Measurements from ENCODE around the gene KRT81.
"Not testable (repeated sequence)": the region's sequence is repeated elsewhere in the genome, so short reads cannot be mapped to it uniquely, and the experiment has no call there.

Gene KRT81

DNA sequence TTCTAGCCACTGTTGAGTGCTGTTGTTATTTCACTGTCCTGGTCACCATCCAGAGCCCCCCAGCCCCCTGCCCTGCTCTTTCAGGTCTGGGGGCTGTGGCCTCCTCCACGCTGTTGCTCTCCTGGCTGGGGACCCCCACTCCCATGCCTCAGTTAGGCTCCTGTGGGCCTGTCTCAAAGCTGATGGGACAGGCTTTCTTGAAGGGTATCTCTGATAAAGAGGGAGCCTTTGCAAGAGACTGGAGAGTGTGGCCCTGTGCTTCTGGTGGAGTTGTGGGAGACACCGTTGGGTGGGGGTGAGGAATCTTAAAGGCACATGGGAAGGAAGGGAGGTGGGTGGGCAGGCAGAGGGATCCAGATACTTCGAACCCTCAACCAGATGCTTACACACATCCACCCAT is 29.0 kb downstream of the KRT81 start:
- H3K27me3 Mint-ChIP-seq: peaks cover 41 to 42% of the 10 kb centered on the region in 2 donors
- H3K36me3 Mint-ChIP-seq: no peaks in the 10 kb centered on the region

DNA sequence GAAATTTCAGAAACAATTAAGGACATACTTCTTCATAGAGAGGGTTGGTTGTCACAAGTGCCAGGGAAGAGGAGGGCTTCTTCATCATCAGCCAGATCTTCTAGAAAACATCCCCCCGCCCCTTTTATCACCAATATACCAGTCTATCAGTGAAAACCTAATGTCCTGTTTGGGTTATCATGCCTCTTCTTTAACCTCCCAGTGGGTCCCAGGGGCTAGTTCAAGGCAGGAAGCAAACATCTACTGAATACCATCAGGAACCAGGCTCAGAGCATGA is 30.2 kb downstream of the KRT81 start:
- Mint-ChIP-seq H3K9me3 (no peaks in the 10 kb centered on the region), H3K27me3 (peaks cover 47 to 54% of the 10 kb centered on the region in 2 donors), H3K4me3 (no peak overlapping the region), H3K4me1 (no peaks in the 10 kb centered on the region), H3K36me3 (no peaks in the 10 kb centered on the region), H3K27ac (no peak overlapping the region)
- ATAC-seq (replicated peaks): no peak
- DNase-seq: no peak

More for the DNA sequence above, 29.0 kb downstream of the KRT81 start:
- H3K4me3 Mint-ChIP-seq: no peak overlapping the region
- ATAC-seq (replicated peaks) (no peak), DNase-seq (no peak)
- no peaks in the 10 kb centered on the region for H3K9me3 Mint-ChIP-seq
- no peak overlapping the region for H3K27ac Mint-ChIP-seq
- no peaks in the 10 kb centered on the region for H3K4me1 Mint-ChIP-seq

DNA sequence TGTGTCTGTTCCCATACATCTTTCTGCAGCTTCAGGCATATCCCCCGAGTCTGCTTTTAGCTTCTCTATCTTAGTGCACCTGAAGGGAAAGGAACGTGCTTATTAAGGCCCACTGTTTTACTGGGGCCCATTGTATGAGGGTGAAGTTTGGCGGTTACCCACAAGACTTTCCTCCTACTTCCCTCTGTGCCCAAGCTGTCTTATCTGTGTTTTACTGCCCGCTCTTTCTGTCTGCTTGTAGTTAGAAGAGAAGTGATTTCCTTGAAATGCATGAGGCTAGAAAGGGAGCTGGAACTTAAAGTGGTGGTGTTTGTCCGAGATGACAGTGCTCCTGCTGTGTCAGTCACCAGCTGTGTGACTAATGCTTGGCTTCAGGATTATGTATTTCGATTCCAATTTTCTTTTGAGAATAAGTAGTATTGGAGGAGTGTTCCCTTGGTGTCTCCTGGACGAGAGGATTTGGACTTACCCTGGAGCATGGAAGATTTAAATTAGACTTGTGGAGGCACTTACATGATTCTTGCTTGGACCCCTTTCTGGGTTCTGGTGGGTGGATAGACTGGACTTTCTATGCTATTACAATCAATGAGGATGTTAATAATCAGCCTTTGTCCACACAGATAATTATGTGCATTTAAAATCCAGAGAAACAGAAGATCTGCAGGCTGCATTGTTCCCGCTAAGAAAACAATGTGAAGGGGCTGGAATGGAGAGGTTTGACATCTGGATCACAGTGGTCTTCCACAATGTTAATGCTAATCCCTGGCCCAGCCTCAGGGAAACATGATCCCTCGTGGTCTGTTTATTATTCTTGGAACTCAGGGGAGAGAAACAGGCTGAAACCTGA is 30.8 kb downstream of the KRT81 start:
- ATAC-seq (replicated peaks) (no peak), DNase-seq (no peak)
- Mint-ChIP-seq H3K9me3 (no peaks in the 10 kb centered on the region), H3K27me3 (peaks cover 53 to 59% of the 10 kb centered on the region in 2 donors), H3K36me3 (no peaks in the 10 kb centered on the region), H3K27ac (peak overlapping the region; percentile 10), H3K4me3 (no peak overlapping the region), H3K4me1 (no peaks in the 10 kb centered on the region)

DNA sequence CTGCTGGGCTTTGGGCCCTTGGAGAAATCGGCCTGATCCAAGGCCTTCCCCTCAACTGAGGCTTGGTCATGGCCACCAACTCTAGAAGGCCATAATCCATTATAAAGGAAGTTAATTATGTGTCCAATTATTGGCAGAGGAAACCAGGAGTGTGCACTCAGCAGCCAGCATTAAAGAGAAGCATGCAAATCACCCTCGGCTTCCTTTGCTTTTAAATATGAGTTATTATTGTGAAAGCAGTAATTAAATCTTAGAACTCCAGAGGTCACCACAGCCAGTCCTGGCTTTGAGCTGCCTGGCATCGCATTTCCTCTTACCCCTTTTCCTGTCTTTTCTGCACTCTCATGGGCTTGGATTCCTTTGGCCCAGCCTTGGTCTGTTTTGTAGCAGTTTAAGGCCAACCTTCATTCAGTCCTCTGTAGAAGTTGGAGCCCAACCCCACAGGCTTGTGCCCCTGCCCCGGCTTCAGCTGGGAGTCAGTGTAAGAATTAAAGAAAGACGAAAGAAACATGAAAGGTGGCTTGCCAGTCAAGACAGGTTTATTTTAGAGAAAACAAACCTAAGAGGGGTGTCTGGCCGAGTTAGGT is 31.6 kb downstream of the KRT81 start:
- Mint-ChIP-seq H3K9me3 (no peaks in the 10 kb centered on the region), H3K4me1 (no peaks in the 10 kb centered on the region), H3K27ac (no peak overlapping the region), H3K36me3 (no peaks in the 10 kb centered on the region), H3K4me3 (no peak overlapping the region), H3K27me3 (peaks cover 61 to 68% of the 10 kb centered on the region in 2 donors)
- ATAC-seq (replicated peaks) (no peak), DNase-seq (no peak)

DNA sequence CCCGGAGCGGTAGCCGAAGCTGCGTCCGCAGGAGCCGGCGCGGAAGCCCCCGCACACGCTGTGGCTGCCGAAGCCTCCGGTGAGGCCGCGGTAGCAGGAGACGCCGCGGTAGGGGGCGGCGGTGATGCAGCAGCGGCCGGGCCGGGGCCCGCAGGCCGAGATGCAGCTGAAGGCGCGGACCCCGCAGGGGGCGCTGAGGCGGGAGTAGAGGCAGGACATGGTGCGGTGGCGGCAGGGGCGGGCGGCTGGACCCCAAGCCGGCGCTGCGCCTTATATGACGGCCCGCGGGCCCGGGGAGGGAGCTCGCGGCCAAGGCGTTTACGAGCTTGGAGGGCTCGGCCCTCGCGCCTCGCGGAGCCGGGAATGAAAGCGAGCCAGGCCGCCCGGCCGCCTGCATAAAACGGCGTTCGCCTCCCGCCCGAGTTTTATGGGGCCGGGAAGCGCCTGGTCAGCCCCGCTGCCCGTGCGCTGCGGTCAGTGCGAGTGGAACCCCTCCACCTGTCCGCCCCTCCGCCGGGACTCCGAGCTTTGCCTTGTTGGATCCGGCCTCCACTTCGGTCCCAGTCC is 32.9 kb downstream of the KRT81 start:
- H3K4me1 Mint-ChIP-seq: no peaks in the 10 kb centered on the region
- no peaks in the 10 kb centered on the region for H3K36me3 Mint-ChIP-seq
- no peak for ATAC-seq (replicated peaks)
- no peak overlapping the region for H3K27ac Mint-ChIP-seq
- no peak for DNase-seq
- no peak overlapping the region for H3K4me3 Mint-ChIP-seq
- no peaks in the 10 kb centered on the region for H3K9me3 Mint-ChIP-seq
- peaks cover 66 to 81% of the 10 kb centered on the region in 2 donors for H3K27me3 Mint-ChIP-seq

DNA sequence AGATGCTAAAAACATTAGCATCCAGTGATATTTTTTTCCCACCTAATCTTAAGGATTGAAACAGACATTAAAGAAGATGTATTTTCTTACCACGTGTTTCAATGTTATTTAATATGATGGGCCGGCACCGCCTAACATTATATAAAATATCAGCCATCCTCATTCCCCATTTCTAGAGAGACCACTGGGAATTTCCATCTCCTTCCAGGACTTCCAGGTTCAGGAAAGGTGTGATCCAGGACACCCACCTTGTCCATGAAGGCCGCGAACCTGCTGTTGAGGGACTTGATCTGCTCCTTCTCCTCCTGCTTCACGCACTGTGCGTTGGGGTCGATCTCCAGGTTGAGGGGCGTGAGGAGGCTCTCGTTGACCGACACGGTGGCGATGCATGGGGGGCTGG is 33.4 kb downstream of the KRT81 start:
- H3K27me3 Mint-ChIP-seq: peaks cover 71 to 86% of the 10 kb centered on the region in 2 donors

DNA sequence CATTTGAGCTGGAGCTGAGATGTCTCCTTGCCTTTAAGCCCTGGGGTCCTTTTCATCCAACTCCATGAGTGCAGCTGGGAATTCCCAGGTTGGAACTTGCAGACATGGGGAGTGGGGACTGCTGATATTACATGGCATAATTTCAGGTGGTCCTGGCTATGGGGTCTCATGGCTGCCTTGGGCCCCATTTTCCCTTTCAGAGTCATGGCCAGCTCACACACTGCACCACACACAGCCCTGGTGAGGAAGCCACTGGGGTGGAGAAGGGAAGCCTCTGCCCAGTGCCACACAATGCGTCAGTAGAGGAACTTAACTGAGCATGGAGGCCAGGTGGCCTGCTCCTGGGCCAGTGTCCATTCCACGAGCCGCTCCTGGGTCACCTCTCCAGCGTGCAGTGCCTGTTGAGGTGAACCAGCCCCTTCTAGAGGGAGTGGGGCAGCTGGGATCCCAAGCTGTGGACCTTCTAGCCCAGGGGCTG is 34.2 kb downstream of the KRT81 start:
- no peak overlapping the region for H3K27ac Mint-ChIP-seq
- no peaks in the 10 kb centered on the region for H3K4me1 Mint-ChIP-seq
- H3K9me3 Mint-ChIP-seq: no peaks in the 10 kb centered on the region
- no peaks in the 10 kb centered on the region for H3K36me3 Mint-ChIP-seq
- no peak overlapping the region for H3K4me3 Mint-ChIP-seq
- DNase-seq (no peak), ATAC-seq (replicated peaks) (no peak)
- peaks cover 71 to 84% of the 10 kb centered on the region in 2 donors for H3K27me3 Mint-ChIP-seq

More for the DNA sequence above, 33.4 kb downstream of the KRT81 start:
- ATAC-seq (replicated peaks); H3K4me1 Mint-ChIP-seq; H3K4me3 Mint-ChIP-seq; H3K27ac Mint-ChIP-seq; H3K36me3 Mint-ChIP-seq; DNase-seq; H3K9me3 Mint-ChIP-seq: not testable (repeated sequence)

DNA sequence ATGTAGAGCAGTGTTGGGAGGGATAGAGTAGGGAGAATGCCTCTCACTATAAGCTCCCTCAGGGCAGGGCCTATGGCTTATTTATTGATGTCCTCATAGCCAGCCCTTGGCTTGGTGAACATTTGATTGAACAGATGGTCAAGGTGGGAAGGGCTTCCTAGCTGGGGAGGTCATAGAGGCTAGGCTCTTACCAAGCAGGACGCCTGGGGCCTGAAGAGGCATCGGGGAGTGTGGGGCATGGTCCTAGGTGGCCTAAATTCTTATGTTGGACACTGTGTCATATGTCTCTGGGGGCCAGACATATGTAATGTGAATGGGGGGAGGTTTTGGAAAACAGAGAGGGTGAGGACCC is 34.8 kb downstream of the KRT81 start:
- no peak for DNase-seq
- Mint-ChIP-seq H3K9me3 (no peaks in the 10 kb centered on the region), H3K36me3 (no peaks in the 10 kb centered on the region), H3K4me3 (no peak overlapping the region), H3K27me3 (peaks cover 73 to 80% of the 10 kb centered on the region in 2 donors), H3K4me1 (no peaks in the 10 kb centered on the region), H3K27ac (no peak overlapping the region)
- ATAC-seq (replicated peaks): no peak

DNA sequence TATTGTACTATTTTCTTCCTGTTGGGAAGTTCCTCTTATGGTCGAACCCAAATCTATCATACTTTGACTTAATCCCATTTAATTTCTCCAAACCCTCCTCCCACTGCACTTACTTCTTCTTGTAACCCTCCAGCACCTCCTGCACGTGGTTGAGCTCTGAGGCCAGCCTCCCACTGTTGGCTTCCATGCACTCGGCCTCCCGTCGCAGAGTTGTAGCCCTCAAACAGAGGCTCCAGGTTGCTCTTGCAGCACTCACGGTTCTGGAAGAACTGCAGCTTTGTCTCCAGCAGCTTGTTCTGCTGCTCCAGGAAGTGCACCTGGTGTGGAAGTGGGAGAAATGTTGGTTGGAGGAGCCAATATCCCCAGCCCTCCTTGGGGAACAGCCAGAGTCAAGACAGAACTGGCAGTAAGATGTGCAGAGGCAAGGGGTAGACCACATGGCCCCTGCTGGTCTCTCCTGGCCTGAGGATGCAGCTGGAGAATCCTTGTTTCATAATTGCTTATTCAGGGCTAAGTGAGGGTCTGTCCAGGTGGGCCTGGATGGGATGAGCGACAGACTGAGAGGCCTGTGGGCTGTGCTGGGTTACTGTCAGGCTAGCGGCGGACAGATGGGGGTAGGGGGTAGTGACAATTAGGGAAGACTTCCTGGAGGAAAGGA is 35.3 kb downstream of the KRT81 start:
- Mint-ChIP-seq H3K4me3 (no peak overlapping the region), H3K27me3 (peaks cover 69 to 77% of the 10 kb centered on the region in 2 donors), H3K27ac (no peak overlapping the region), H3K9me3 (no peaks in the 10 kb centered on the region), H3K4me1 (no peaks in the 10 kb centered on the region), H3K36me3 (no peaks in the 10 kb centered on the region)
- no peak for DNase-seq
- no peak for ATAC-seq (replicated peaks)

DNA sequence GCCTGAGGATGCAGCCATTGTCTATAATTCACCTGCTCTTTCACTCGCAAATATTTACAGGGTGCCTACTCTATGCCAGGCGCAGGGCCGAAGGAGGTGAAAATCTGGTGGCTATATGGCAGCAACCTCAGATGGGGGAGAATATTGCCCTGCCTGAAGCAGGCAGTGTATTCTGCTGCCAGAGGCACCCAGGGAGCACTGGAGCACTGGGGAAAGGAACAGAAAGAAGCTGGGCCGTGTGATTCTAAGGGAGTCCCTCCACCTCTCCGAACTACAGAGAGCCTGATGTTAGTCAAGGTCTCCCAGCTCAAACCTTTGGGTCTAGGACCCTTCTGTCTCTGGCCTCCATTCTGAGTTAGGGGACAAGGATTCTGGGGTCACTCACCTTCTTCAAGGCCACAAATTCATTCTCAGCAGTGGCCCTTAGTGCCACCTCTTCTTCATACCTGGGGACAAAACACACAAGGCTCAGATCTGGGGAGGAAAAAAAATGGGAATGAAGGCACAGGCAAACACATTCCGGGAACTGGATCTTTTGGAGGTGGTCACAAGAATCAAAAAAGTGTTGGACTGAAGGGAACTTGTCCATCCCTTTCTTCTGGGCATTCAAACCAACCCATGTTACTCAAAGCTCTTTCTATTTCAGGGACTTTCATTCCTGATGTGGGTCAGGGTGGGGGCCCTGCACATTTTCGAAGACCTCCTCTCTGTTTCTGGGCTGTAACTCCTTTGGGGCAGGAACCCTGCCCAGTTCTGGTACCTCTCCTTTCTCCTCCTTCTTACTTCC is 36.2 kb downstream of the KRT81 start:
- Mint-ChIP-seq H3K4me1 (no peaks in the 10 kb centered on the region), H3K27me3 (peaks cover 64 to 77% of the 10 kb centered on the region in 2 donors), H3K9me3 (no peaks in the 10 kb centered on the region), H3K27ac (no peak overlapping the region), H3K36me3 (no peaks in the 10 kb centered on the region), H3K4me3 (no peak overlapping the region)
- no peak for ATAC-seq (replicated peaks)
- no peak for DNase-seq

DNA sequence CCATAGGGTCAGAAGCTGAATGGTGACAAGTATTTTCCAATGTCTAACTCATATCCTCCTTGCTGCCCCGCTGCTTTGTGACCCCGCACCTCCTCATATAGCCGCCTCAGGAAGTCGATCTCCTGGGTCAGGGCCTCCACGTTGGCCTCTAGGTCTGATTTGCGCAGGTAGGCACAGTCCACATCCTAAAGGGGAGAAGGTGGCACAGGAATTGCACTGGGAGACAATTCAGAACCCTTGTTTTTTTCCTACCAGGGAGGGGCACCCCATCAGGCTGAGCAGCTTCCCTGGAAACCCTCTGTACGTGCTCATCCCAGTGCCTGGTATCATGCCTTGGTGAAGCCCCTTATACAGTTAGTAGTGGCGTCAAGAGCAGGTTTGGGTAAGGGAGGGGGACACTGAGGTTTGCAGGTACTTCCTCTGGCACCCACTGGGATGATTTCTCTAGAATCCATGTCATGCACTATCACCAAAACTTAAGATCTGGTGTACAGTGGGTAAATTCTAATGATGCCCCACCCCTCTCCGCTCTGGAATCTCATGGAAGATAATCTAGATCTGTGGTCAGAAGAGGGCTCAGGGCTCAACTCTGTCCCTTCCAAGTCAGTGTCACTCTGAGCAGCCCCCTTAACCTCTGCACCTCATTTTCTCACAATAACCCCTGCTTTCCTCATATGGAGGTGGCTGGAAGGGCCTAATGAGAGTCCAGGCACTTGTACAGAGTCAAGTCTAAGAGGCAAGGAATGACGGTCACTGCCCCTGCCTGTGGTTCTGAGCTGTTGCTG is 37.0 kb downstream of the KRT81 start:
- no peak for ATAC-seq (replicated peaks)
- Mint-ChIP-seq H3K4me3 (no peak overlapping the region), H3K27me3 (peaks cover 68 to 78% of the 10 kb centered on the region in 2 donors), H3K4me1 (peaks cover 7% of the 10 kb centered on the region in 2 donors), H3K9me3 (no peaks in the 10 kb centered on the region), H3K27ac (no peak overlapping the region), H3K36me3 (no peaks in the 10 kb centered on the region)
- no peak for DNase-seq

DNA sequence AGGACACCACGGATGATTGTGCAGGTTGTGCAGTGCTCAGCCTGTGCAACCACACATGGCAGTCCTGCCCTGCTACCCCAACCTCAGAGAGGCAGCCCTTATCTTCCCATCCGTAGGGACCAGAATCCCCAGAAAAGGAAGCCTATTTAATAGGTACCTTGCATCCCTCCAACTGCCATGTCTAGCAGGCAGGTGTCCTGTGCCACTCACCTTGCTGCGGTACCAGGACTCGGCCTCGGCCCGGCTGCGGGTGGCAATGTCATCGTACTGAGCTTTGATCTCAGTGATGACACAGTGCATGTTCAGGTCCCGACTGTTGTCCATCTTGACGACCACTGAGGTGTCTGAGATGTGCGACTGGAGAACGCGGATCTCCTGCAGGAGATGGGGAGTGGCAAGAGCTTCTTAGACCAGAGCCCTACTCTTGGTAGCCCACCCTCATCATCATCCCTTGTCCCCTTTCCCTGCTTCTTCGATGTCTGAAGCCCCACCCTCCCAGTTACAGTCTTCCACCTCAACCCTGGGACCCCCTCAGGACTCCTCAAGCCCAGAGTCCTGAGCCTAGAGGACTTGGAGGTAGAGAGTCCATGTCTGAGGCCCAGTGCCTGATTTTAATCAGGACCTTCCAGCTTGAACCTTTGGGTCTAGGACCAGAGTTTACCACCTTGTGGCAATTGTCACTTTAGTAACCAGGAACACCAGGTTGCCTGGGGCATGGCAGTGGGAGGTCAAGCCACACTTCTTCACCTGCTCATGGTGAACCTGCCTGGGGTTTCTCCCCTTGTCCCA is 37.7 kb downstream of the KRT81 start:
- Mint-ChIP-seq H3K27me3 (peaks cover 71 to 78% of the 10 kb centered on the region in 2 donors), H3K4me1 (peaks cover 7% of the 10 kb centered on the region in 2 donors), H3K4me3 (no peak overlapping the region), H3K36me3 (no peaks in the 10 kb centered on the region), H3K27ac (no peak overlapping the region), H3K9me3 (no peaks in the 10 kb centered on the region)
- DNase-seq (no peak), ATAC-seq (replicated peaks) (no peak)
